ENCODE measurements around the gene EID1. TPM values are rescaled to one million over a fixed set of nuclear protein-coding genes. Genes with fewer than 3 reads are reported as not detected.

EID1 gene
- total and polyA plus RNA-seq, 9 donors, result 151 to 256 (median 219) TPM

DNA sequence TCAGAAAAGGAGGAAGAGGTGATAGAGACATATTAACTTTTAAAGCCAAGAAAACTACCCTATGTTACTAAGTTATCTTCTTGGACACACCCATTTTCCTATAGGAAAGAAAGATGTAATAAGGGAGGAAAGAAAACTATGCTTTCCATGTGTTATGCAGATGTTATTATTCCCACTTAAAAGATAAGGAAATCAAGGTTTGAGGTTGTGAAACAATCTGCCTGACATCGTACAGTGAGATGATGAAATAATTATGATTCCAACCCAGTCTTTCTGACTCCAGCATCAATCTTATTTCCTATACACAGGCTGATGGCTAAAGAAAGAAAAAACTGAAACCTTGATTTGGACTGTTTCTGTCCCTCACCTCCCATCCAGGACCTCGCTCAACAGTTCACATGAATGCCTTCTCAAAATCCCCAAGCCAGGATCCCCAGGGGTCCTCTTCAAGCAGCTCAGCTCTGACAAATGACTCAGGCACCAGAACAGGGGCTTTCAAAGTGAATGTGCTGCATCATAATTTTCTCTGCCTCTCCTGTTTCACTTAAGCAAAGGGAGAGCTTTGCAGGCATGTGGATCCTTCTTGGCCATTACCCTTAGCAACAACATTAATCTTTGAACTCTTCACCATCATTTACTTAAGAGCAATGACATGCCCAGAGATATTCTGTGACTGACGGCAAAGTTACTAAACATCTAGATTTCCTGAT lies 12.4 kb upstream of the EID1 start:
- H3K27ac ChIP-seq, result no peak overlapping the region
- intact Hi-C loops (cut with DNase I), result loop anchor here in 2 of 4 donors (10.0 kb wide), 2 partner anchors 269 to 1279 kb away; no protein-coding TSS in a partner anchor
- H3K9me3 ChIP-seq, result no peaks in the 10 kb centered on the region
- TF ChIP-seq EP300 (IDR thresholded peaks at IDR 0.05) (no peak), POLR2A (IDR thresholded peaks at IDR 0.05) (no peak)
- TF ChIP-seq, protein P1, sequence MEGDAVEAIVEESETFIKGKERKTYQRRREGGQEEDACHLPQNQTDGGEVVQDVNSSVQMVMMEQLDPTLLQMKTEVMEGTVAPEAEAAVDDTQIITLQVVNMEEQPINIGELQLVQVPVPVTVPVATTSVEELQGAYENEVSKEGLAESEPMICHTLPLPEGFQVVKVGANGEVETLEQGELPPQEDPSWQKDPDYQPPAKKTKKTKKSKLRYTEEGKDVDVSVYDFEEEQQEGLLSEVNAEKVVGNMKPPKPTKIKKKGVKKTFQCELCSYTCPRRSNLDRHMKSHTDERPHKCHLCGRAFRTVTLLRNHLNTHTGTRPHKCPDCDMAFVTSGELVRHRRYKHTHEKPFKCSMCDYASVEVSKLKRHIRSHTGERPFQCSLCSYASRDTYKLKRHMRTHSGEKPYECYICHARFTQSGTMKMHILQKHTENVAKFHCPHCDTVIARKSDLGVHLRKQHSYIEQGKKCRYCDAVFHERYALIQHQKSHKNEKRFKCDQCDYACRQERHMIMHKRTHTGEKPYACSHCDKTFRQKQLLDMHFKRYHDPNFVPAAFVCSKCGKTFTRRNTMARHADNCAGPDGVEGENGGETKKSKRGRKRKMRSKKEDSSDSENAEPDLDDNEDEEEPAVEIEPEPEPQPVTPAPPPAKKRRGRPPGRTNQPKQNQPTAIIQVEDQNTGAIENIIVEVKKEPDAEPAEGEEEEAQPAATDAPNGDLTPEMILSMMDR (IDR thresholded peaks at IDR 0.05), result no peak
- no peak for DNase-seq
- WGBS, 3 donors, result 61 to 73% (median 65%) methylated on average over 3 of the region's 3 CpGs
- no peaks in the 10 kb centered on the region for H3K4me1 ChIP-seq (ENCODE audit: insufficient read depth)
- no peaks in the 10 kb centered on the region for H3K27me3 ChIP-seq
- no peak overlapping the region for H3K4me3 ChIP-seq
- H3K36me3 ChIP-seq, result no peaks in the 10 kb centered on the region

DNA sequence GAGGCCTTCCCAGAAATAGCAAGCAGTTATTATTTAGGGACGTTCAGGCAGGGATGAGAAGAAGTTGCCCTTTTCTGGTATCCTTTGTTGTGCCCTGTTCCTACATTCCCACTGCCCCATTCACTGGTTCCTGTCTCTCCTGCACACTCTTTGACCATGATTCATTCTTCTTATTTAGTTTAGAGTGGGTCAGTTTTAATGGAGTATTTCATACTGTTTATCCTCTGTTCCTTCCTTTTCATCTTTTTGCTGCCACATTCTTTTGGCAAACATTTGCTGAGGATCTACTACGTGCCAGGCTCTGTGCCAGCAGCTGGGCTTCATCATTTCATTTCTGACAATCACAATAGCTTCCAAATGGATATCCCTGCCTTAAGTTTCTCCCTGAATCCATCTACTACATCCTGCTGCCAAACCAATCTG lies 11.8 kb upstream of the EID1 start:
- Histone ChIP-seq H3K4me3 (no peak overlapping the region), H3K4me1 (ENCODE audit: insufficient read depth) (no peaks in the 10 kb centered on the region), H3K9me3 (no peaks in the 10 kb centered on the region), H3K36me3 (no peaks in the 10 kb centered on the region), H3K27ac (no peak overlapping the region), H3K27me3 (no peaks in the 10 kb centered on the region)
- no peak for DNase-seq
- TF ChIP-seq EP300 (IDR thresholded peaks at IDR 0.05), result no peak
- TF ChIP-seq, protein P1 (IDR thresholded peaks at IDR 0.05), result no peak
- no peak for TF ChIP-seq POLR2A (IDR thresholded peaks at IDR 0.05)
- intact Hi-C loops (cut with DNase I), result loop anchor here in 2 of 4 donors (10.0 kb wide), 2 partner anchors 269 to 1279 kb away; no protein-coding TSS in a partner anchor
- 31 to 48% (median 32%) methylated on average over 2 of the region's 2 CpGs for WGBS, 3 donors

DNA sequence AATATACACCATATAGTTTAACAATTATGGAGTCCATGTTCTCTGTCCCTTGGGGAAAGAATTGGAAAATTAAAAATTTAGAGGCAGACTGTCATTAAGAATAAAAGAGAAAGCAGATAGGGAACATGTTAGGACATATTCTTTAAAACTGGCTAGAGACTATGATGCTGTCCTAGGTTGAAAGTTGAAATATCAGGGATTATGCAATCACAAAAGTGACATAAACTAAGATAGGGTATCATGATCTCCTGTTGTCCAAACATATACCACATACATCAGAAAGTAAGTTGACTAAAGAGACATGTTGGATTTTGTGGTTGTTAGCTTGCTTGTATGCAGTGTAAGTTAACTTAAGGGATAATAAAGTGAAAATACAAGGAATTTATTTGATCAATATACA lies 9.9 kb upstream of the EID1 start:
- no peak for DNase-seq
- TF ChIP-seq EP300 (IDR thresholded peaks at IDR 0.05) (no peak), POLR2A (IDR thresholded peaks at IDR 0.05) (no peak)
- TF ChIP-seq, protein P1 (IDR thresholded peaks at IDR 0.05), result no peak
- H3K27ac ChIP-seq, result no peak overlapping the region
- no peaks in the 10 kb centered on the region for H3K4me1 ChIP-seq (ENCODE audit: insufficient read depth)
- intact Hi-C loops (cut with DNase I), result loop anchor here in 2 of 4 donors (10.0 kb wide), 2 partner anchors 267 to 1277 kb away; no protein-coding TSS in a partner anchor
- H3K4me3 ChIP-seq, result no peak overlapping the region
- no peaks in the 10 kb centered on the region for H3K9me3 ChIP-seq
- H3K27me3 ChIP-seq, result no peaks in the 10 kb centered on the region
- H3K36me3 ChIP-seq, result no peaks in the 10 kb centered on the region

DNA sequence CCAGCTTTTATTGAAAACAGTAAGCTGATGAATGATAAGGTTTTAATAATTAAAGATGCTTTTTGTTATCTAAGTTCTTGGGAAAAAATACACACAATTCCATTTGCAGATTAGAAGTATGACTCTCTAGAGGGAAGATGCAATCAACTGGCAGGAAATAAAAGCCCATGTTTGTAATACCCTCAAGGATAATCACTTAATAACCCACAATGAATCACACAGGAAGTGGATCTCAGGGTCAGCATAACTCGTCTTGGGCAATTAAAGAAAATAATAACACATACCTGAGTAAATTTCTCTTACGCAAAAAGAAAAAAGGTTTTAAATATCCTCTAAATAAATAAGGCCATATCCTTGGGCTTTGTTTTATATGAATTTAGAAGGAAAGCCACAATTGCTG lies 9.4 kb upstream of the EID1 start:
- Histone ChIP-seq H3K4me3 (no peak overlapping the region), H3K27me3 (no peaks in the 10 kb centered on the region), H3K9me3 (no peaks in the 10 kb centered on the region), H3K4me1 (ENCODE audit: insufficient read depth) (no peaks in the 10 kb centered on the region), H3K27ac (no peak overlapping the region), H3K36me3 (no peaks in the 10 kb centered on the region)
- no peak for DNase-seq
- TF ChIP-seq, protein P1 (IDR thresholded peaks at IDR 0.05), result no peak
- no peak for TF ChIP-seq EP300 (IDR thresholded peaks at IDR 0.05)
- intact Hi-C loops (cut with DNase I), result loop anchor here in 2 of 4 donors (10.0 kb wide), 2 partner anchors 266 to 1276 kb away; no protein-coding TSS in a partner anchor
- 21 to 26% (median 22%) methylated on average over 2 of the region's 2 CpGs for WGBS, 3 donors
